T-cell (primary cell): ENCODE results near the gene TUBGCP2. TPM values are rescaled to one million over a fixed set of nuclear protein-coding genes. Genes with fewer than 3 reads are reported as not detected.
A peak's percentile ranks its signal among the peaks of the same experiment; 100 is the strongest.
"Not testable (repeated sequence)": the region's sequence is repeated elsewhere in the genome, so short reads cannot be mapped to it uniquely, and the experiment has no call there.

ENCODE experiments used
- ATAC-seq, 4 experiments: fragments of 200-7000 bp in 3 of 4; fragments of 150-1000 bp in 1 of 4; cut with Tn5 transposase; replicated peaks in 1 of 4; 1 replicate in 3 of 4; 2 replicates in 1 of 4; pipeline ENCODE4 v1.10.0; 2021; ENCODE audit warnings: moderate library complexity in 3 of 4, mild to moderate bottlenecking in 2 of 4, moderate number of reproducible peaks in 1 of 4
- CTCF ChIA-PET, 2 donors: fragments of 300-600 bp; sonication (Branson Sonifier 250); formaldehyde crosslinking; loops; one replicate each; lab custom pipeline; 2022; ENCODE audit warnings: antibody characterized with exemption in 2 of 2; lab: Charles Lee
- POLR2A ChIA-PET, 2 donors: fragments of 300-600 bp; sonication (Branson Sonifier 250); formaldehyde crosslinking; loops; one replicate each; lab custom pipeline; 2022; ENCODE audit warnings: antibody characterized with exemption in 2 of 2; lab: Charles Lee
- DNase-seq, 35 experiments: peaks; one replicate each; pipeline versions ENCODE4 v3.0.0 to v3.0.0-alpha.2; 2013 to 2023
- H3K27ac ChIP-seq: one replicate; pipeline ENCODE4 v1.5.1; 2013; ENCODE audit warnings: low read length
- H3K27me3 ChIP-seq, 2 experiments: replicated peaks in 1 of 2; 1 replicate in 1 of 2; 2 replicates in 1 of 2; pipeline versions ENCODE4 v1.6.1 to v1.7.0; 2013; ENCODE audit warnings: low read length in 1 of 2, mixed read lengths in 1 of 2; ENCODE audit not compliant: control insufficient read depth in 2 of 2, insufficient read depth in 2 of 2; ENCODE audit errors: extremely low read depth in 1 of 2
- H3K36me3 ChIP-seq, 2 donors: 1 replicate in 1 of 2; 2 replicates in 1 of 2; pipeline versions ENCODE4 v1.6.1 to v1.7.0; 2013; ENCODE audit warnings: low read length in 1 of 2; ENCODE audit not compliant: control insufficient read depth in 2 of 2, insufficient read depth in 1 of 2; ENCODE audit errors: extremely low read depth in 1 of 2
- H3K4me1 ChIP-seq, 2 experiments: 1 replicate in 1 of 2; 2 replicates in 1 of 2; pipeline versions ENCODE4 v1.6.1 to v1.7.0; 2013; ENCODE audit warnings: low read length in 2 of 2, mixed read lengths in 1 of 2; ENCODE audit not compliant: insufficient read depth in 2 of 2, control insufficient read depth in 1 of 2; ENCODE audit errors: extremely low read depth in 1 of 2
- H3K4me3 ChIP-seq, 2 donors: 1 replicate in 1 of 2; 2 replicates in 1 of 2; pipeline versions ENCODE4 v1.5.1 to v1.7.0; 2013; ENCODE audit warnings: mild to moderate bottlenecking in 2 of 2, low read length in 1 of 2, moderate library complexity in 1 of 2; ENCODE audit not compliant: control insufficient read depth in 1 of 2; ENCODE audit errors: extremely low read depth in 1 of 2
- H3K9me3 ChIP-seq: 2 replicates; pipeline ENCODE4 v1.7.0; 2013
- H3K27ac Mint-ChIP-seq, 2 donors: one replicate each; pipeline ENCODE4 v1.8.0; 2020 to 2021; ENCODE audit warnings: mild to moderate bottlenecking in 2 of 2, mixed read lengths in 2 of 2
- H3K27me3 Mint-ChIP-seq, 2 donors: one replicate each; pipeline ENCODE4 v1.8.0; 2021 to 2022; ENCODE audit warnings: mixed read lengths in 2 of 2
- H3K36me3 Mint-ChIP-seq: one replicate; pipeline ENCODE4 v1.8.0; 2021; ENCODE audit warnings: mixed read lengths
- H3K4me1 Mint-ChIP-seq, 3 donors: one replicate each; pipeline ENCODE4 v1.8.0; 2020 to 2022; ENCODE audit warnings: mixed read lengths in 3 of 3, mild to moderate bottlenecking in 1 of 3
- H3K4me3 Mint-ChIP-seq, 3 donors: one replicate each; pipeline ENCODE4 v1.8.0; 2020 to 2022; ENCODE audit warnings: mild to moderate bottlenecking in 3 of 3, mixed read lengths in 3 of 3, moderate library complexity in 3 of 3
- H3K9me3 Mint-ChIP-seq, 3 donors: one replicate each; pipeline ENCODE4 v1.8.0; 2020 to 2022; ENCODE audit warnings: mixed read lengths in 3 of 3
- WGBS: methylation state at CpG from one replicate; pipeline ENCODE4 v1.1.5; 2013; ENCODE audit warnings: missing lambda C conversion rate; ENCODE audit not compliant: insufficient coverage; 5-methylcytosine and 5-hydroxymethylcytosine counted together
- total RNA-seq, 35 experiments: library from RNA in 6 of 35; stranded (reverse) in 6 of 35; fragments of 120-200 nt in 1 of 35; gene quantifications; one replicate each; pipeline versions ENCODE4 v1.2.1 to v1.2.4 and lab custom pipeline; 2013 to 2026

Gene TUBGCP2
- total RNA-seq, 5 donors from 2014 or later (not counting 1 experiment from before 2014, with no cell fraction given), result 64.5 to 80.8 (median 72.7) TPM

DNA sequence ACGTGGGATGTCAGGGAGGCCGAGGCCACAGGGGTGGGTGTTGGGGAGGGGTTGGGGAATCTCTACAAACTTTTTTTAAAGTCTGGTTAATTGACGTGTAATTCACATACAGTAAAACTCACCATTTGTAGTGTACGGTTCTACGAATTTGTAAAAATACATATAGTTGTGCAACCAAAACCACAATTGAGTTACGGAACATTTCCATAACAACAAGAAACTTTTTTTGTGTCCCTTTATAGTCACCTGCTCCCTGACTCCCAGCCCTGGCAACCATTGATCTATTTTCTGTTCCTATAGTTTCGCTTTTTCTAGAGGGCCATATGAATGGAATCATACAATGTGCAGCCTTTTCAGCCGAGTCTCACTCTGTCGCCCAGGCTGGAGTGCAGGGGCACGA is 73.9 kb downstream of the TUBGCP2 start:
- Histone ChIP-seq H3K27me3 (peaks cover 4 to 80% of the 10 kb centered on the region in 2 experiments), H3K4me1 (peaks cover 0 to 36% of the 10 kb centered on the region in 2 experiments)
- H3K36me3 ChIP-seq, H3K36me3 Mint-ChIP-seq, H3K4me3 ChIP-seq, H3K27ac Mint-ChIP-seq, H3K9me3 Mint-ChIP-seq, ATAC-seq, POLR2A ChIA-PET, DNase-seq, CTCF ChIA-PET, H3K27ac ChIP-seq, H3K9me3 ChIP-seq: not testable (repeated sequence)
- Mint-ChIP-seq H3K4me3 (peak overlapping the region; percentile 44 to 67 (median 63)), H3K4me1 (peaks cover 0 to 19% (median 11%) of the 10 kb centered on the region in 3 donors), H3K27me3 (peaks cover 27 to 60% of the 10 kb centered on the region in 2 donors)
- no CpG with 5 or more reads among the region's 10 CpGs for WGBS

DNA sequence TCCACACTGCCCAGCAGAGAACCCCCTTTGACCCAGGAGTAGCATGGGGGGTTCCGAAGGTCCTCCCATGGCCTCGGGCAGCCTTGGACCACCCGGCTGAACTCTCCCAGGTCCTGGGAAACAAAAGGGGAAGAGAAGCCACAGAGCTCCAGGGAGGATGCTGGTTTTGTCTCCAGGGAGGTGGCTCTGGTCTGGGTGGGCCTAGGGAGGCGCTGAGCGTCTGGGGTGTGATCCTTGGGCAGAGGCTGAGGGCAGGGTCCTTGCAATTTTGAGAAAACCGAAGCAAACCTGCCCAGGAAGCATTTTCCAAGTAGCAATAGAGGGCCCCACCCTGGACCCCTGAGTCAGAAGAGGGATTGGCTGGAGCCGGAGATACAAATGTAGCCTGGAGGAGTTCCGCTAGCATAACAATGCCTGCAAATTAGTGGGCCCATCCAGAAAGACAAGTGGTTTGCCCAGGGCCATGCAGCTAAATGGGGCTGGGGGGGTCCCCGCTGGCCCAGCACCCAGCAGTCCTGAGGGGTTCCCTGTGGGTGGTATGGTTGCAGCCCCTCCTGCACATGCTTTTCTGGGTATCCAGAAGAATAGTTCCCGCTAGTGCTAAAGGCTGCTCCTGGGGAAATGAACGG is 76.6 kb downstream of the TUBGCP2 start:
- H3K36me3 Mint-ChIP-seq, result no peaks in the 10 kb centered on the region
- H3K27ac Mint-ChIP-seq, result no peak overlapping the region
- DNase-seq, result no peak
- ChIA-PET CTCF (no interaction called here), POLR2A (no interaction called here)
- ATAC-seq, result no peak
- H3K27ac ChIP-seq, result no peak overlapping the region
- peaks cover 30 to 62% of the 10 kb centered on the region in 2 donors for H3K27me3 Mint-ChIP-seq
- no peak overlapping the region for H3K4me3 ChIP-seq
- no peaks in the 10 kb centered on the region for H3K36me3 ChIP-seq
- H3K9me3 ChIP-seq, result no peaks in the 10 kb centered on the region
- H3K4me3 Mint-ChIP-seq, result peak overlapping the region in 1 of 3 donors; percentile 66
- H3K4me1 Mint-ChIP-seq, result peaks cover 10 to 19% (median 16%) of the 10 kb centered on the region in 3 donors
- WGBS, result 80% methylated on average over 8 of the region's 11 CpGs
- H3K27me3 ChIP-seq, result peaks cover 2 to 77% of the 10 kb centered on the region in 2 experiments
- H3K4me1 ChIP-seq, result peaks cover 0 to 24% of the 10 kb centered on the region in 2 experiments
- no peaks in the 10 kb centered on the region for H3K9me3 Mint-ChIP-seq

DNA sequence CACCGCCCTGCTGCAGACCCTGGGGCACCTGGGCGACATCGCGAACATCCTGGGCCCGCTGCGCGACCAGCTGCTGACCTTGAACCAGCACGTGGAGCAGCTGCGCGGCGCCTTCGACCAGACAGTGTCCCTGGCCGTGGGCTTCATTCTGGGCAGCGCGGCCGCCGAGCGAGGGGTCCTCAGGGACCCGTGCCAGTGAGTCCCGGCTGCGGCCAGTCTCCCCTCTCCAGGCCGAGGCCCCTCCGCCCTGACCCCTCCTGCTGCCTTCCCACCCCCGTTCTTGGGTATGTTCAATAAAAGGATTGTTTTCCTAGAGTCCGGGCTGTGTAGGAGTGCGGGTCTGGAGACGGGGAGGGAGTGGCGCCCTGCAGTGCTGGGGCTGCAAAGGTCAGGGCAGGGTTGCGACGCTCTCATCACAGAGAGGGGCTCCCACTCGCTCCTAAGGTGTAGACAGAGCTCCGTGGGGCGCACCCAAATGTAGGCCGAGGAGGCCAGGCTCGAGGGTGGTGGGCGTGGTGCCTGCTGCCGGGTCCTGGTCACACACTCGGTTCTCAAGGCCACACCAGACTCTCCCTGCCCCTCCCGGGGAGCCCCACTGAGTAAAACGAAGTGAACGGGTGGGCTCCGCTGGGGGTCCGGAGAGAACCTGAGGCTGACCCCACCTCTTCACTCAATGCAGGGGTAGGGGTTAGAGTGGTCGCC is 77.3 kb downstream of the TUBGCP2 start:
- Mint-ChIP-seq H3K27ac (no peak overlapping the region), H3K4me1 (peaks cover 10 to 22% (median 20%) of the 10 kb centered on the region in 3 donors), H3K36me3 (no peaks in the 10 kb centered on the region), H3K9me3 (no peaks in the 10 kb centered on the region), H3K4me3 (peak overlapping the region; percentile 29 to 66 (median 49)), H3K27me3 (peaks cover 36 to 68% of the 10 kb centered on the region in 2 donors)
- Histone ChIP-seq H3K4me3 (no peak overlapping the region), H3K27ac (no peak overlapping the region), H3K4me1 (peaks cover 0 to 20% of the 10 kb centered on the region in 2 experiments), H3K9me3 (no peaks in the 10 kb centered on the region), H3K36me3 (no peaks in the 10 kb centered on the region), H3K27me3 (peaks cover 7 to 78% of the 10 kb centered on the region in 2 experiments)
- ATAC-seq (no peak), DNase-seq (no peak)
- CTCF ChIA-PET, result no interaction called here
- 36% methylated on average over 30 of the region's 44 CpGs for WGBS
- POLR2A ChIA-PET, result no interaction called here

DNA sequence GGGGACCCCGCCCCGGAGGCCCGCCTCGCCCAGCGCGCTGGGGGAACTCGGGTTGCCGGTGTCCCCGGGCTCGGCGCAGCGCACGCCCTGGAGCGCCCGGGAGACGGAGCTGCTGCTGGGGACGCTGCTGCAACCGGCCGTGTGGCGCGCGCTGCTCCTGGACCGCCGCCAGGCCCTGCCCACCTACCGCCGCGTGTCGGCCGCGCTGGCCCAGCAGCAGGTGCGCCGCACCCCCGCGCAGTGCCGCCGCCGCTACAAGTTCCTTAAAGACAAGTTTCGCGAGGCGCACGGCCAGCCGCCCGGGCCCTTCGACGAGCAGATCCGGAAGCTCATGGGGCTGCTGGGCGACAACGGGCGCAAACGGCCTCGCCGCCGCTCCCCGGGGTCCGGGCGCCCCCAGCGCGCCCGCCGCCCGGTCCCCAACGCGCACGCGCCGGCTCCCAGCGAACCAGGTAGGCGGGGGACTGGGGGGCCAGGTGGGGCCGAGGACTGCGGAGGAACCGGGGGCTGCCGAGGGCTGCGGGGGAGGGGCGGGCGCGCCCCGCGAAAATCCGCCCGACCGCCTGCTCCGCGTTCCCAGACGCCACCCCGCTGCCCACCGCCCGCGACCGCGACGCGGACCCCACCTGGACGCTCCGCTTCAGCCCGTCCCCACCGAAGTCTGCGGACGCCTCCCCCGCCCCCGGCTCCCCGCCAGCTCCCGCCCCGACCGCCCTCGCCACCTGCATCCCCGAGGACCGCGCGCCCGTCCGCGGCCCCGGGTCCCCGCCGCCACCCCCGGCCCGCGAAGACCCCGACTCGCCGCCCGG is 78.1 kb downstream of the TUBGCP2 start:
- no peaks in the 10 kb centered on the region for H3K36me3 ChIP-seq
- Mint-ChIP-seq H3K27ac (no peak overlapping the region), H3K9me3 (no peaks in the 10 kb centered on the region), H3K4me3 (peak overlapping the region in 1 of 3 donors; percentile 66), H3K27me3 (peaks cover 38 to 73% of the 10 kb centered on the region in 2 donors), H3K4me1 (peaks cover 10 to 25% (median 23%) of the 10 kb centered on the region in 3 donors), H3K36me3 (no peaks in the 10 kb centered on the region)
- 5% methylated on average over 113 of the region's 122 CpGs for WGBS
- H3K4me1 ChIP-seq, result peaks cover 0 to 16% of the 10 kb centered on the region in 2 experiments
- no peak overlapping the region for H3K27ac ChIP-seq
- ATAC-seq (peak in 2 of 4 experiments; percentile 10 to 28), DNase-seq (peak in 2 of 35 experiments; percentile 21 to 39)
- H3K4me3 ChIP-seq, result no peak overlapping the region
- ChIA-PET CTCF (no interaction called here), POLR2A (no interaction called here)
- H3K9me3 ChIP-seq, result no peaks in the 10 kb centered on the region
- H3K27me3 ChIP-seq, result peaks cover 7 to 78% of the 10 kb centered on the region in 2 experiments

DNA sequence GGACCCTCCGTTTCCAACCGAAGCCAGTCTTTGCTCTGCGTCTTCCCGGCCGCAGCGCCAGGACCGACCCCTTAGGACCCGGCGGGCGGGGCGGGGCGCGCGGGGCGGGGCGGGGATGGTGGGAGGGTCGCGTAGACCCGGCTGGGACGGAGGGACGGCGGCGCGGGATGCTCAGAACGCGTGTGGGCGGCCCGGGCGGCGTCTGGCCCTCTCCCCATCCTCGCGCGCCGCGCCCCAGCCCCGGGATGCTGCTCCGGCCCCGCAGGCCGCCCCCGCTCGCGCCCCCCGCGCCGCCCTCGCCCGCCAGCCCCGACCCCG is 78.7 kb downstream of the TUBGCP2 start, which contains the start of gene UTF1:
Gene UTF1, plus strand, starts transcription at position 174 of the 318 bp plus-strand sequence. Its CDS starts 72 bp downstream, at position 246.
- H3K27ac Mint-ChIP-seq, result no peak within 1 kb of the TSS
- POLR2A ChIA-PET, result no interaction called here

More for the DNA sequence above, 78.7 kb downstream of the TUBGCP2 start, which contains the start of gene UTF1:
- Mint-ChIP-seq H3K27me3 (peaks cover 38 to 73% of the 10 kb centered on the region in 2 donors), H3K9me3 (no peaks in the 10 kb centered on the region), H3K4me1 (peaks cover 10 to 27% (median 22%) of the 10 kb centered on the region in 3 donors), H3K36me3 (no peaks in the 10 kb centered on the region), H3K4me3 (peak within 1 kb of the TSS; percentile 54 to 67 (median 66))
- CTCF ChIA-PET, result no interaction called here
- no peak within 1 kb of the TSS for H3K4me3 ChIP-seq
- no peaks in the 10 kb centered on the region for H3K9me3 ChIP-seq
- DNase-seq (no peak), ATAC-seq (no peak)
- no peak within 1 kb of the TSS for H3K27ac ChIP-seq
- H3K36me3 ChIP-seq, result no peaks in the 10 kb centered on the region
- peaks cover 0 to 13% of the 10 kb centered on the region in 2 experiments for H3K4me1 ChIP-seq
- peaks cover 7 to 79% of the 10 kb centered on the region in 2 experiments for H3K27me3 ChIP-seq
- 2% methylated on average over 48 of the region's 49 CpGs for WGBS
